Measurements from ENCODE around the gene MOGAT3. TPM values are rescaled to one million over a fixed set of nuclear protein-coding genes. Genes with fewer than 3 reads are reported as not detected.

Gene MOGAT3
- total RNA-seq, 4 donors from 2014 or later = not detected

DNA sequence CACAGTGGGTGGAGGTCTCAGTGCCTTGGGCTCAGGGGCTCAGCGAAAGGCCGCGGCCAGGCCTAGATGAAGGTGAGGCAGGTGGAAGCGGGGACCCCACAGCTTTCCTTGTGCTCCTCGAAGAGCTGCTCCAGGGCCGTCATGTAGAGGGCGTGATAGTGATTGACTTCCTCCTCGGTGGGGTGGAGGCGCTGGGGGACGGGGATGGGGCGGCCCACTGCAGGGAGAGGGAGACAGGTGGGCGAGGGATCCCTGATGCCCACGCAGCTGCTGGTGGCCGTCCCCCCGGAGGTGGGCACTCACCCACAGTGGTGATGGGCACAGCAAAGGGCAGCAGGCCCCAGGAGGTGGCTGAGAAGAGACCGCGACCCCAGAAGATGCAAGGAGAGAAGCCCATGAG lies 5.0 kb downstream of the MOGAT3 start:
- TF ChIP-seq EP300 (IDR thresholded peaks at IDR 0.05) (no peak), POLR2AphosphoS5 (IDR thresholded peaks at IDR 0.05) (no peak), CTCF (IDR thresholded peaks at IDR 0.05) (no peak), POLR2A (IDR thresholded peaks at IDR 0.05) (no peak)
- no peak for ATAC-seq
- no CpG with 5 or more reads among the region's 17 CpGs for WGBS, 2 donors (ENCODE audit: low coverage in 1 of 2)

DNA sequence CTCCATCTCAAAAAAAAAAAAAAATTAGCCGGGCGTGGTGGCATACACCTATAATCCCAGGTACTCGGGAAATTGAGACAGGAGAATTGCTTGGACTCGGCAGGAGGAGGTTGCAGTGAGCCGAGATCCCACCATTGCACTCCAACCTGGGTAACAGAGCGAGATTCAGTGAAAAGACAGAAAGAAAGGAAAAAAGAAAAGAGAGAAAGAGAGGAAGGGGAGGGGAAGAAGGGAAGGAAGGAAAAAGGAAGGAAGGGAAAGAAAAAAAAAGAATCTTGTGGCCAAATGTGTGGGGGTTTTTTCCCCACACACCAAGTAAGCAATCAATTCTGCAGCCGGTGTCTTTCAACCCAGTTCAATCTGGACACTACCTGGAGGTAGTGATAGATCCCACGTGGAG lies 11.7 kb downstream of the MOGAT3 start:
- Histone ChIP-seq H3K4me3 (no peak overlapping the region), H3K27ac (no peak overlapping the region), H3K27me3 (peaks cover 52% of the 10 kb centered on the region), H3K9me3 (no peaks in the 10 kb centered on the region), H3K4me1 (peaks cover 0 to 6% (median 0%) of the 10 kb centered on the region in 3 donors), H3K36me3 (no peaks in the 10 kb centered on the region)
- TF ChIP-seq CTCF (IDR thresholded peaks at IDR 0.05) (no peak), POLR2A (IDR thresholded peaks at IDR 0.05) (no peak), POLR2AphosphoS5 (IDR thresholded peaks at IDR 0.05) (no peak), EP300 (IDR thresholded peaks at IDR 0.05) (no peak)
- no peak for ATAC-seq
- WGBS, 2 donors (ENCODE audit: low coverage in 1 of 2) = 0 to 77% methylated on average over 1 to 8 of the region's 8 CpGs

More for the DNA sequence above, 5.0 kb downstream of the MOGAT3 start:
- Histone ChIP-seq H3K36me3 (no peaks in the 10 kb centered on the region), H3K4me3 (no peak overlapping the region), H3K27ac (no peak overlapping the region), H3K9me3 (no peaks in the 10 kb centered on the region), H3K27me3 (peaks cover 76% of the 10 kb centered on the region), H3K4me1 (peaks cover 0 to 6% (median 0%) of the 10 kb centered on the region in 3 donors)

GRCh38 chr7:101186844-101187428 lies 13.9 kb downstream of the MOGAT3 start:
- TF ChIP-seq POLR2AphosphoS5 (IDR thresholded peaks at IDR 0.05) (no peak), CTCF (IDR thresholded peaks at IDR 0.05) (no peak)
- Histone ChIP-seq H3K4me1 (no peaks in the 10 kb centered on the region), H3K9me3 (no peaks in the 10 kb centered on the region), H3K36me3 (no peaks in the 10 kb centered on the region), H3K27me3 (peaks cover 62% of the 10 kb centered on the region), H3K4me3 (no peak overlapping the region), H3K27ac (no peak overlapping the region)
- 89 to 90% methylated on average over 2 to 4 of the region's 4 CpGs for WGBS, 2 donors (ENCODE audit: low coverage in 1 of 2)
- ATAC-seq = no peak

GRCh38 chr7:101186194-101186593 lies 14.6 kb downstream of the MOGAT3 start:
- Histone ChIP-seq H3K4me3 (no peak overlapping the region), H3K36me3 (no peaks in the 10 kb centered on the region), H3K4me1 (no peaks in the 10 kb centered on the region), H3K27ac (no peak overlapping the region), H3K9me3 (no peaks in the 10 kb centered on the region), H3K27me3 (peaks cover 70% of the 10 kb centered on the region)
- 41 to 43% methylated on average over 4 to 6 of the region's 6 CpGs for WGBS, 2 donors (ENCODE audit: low coverage in 1 of 2)
- no peak for ATAC-seq
- no peak for TF ChIP-seq POLR2AphosphoS5 (IDR thresholded peaks at IDR 0.05)
- no peak for TF ChIP-seq EP300 (IDR thresholded peaks at IDR 0.05)
- no peak for TF ChIP-seq POLR2A (IDR thresholded peaks at IDR 0.05)
- no peak for TF ChIP-seq CTCF (IDR thresholded peaks at IDR 0.05)

GRCh38 chr7:101185258-101185839 lies 15.5 kb downstream of the MOGAT3 start:
- 26 to 37% methylated on average over 3 to 5 of the region's 5 CpGs for WGBS, 2 donors (ENCODE audit: low coverage in 1 of 2)
- TF ChIP-seq POLR2AphosphoS5 (IDR thresholded peaks at IDR 0.05) = no peak
- no peak for TF ChIP-seq EP300 (IDR thresholded peaks at IDR 0.05)
- no peaks in the 10 kb centered on the region for H3K9me3 ChIP-seq
- H3K36me3 ChIP-seq = no peaks in the 10 kb centered on the region
- H3K27ac ChIP-seq = no peak overlapping the region
- no peak for ATAC-seq
- no peak overlapping the region for H3K4me3 ChIP-seq
- peaks cover 0 to 2% (median 0%) of the 10 kb centered on the region in 3 donors for H3K4me1 ChIP-seq
- peaks cover 78% of the 10 kb centered on the region for H3K27me3 ChIP-seq

Measured in gastroesophageal sphincter (tissue), 4 donors.